Bronchial smooth muscle cell (primary cell): ENCODE results near the gene NXF1. TPM values are rescaled to one million over a fixed set of nuclear protein-coding genes. Genes with fewer than 3 reads are reported as not detected.

Source experiments
- total RNA-seq: library from RNA; depleted of rRNA; stranded (reverse); fragments of >200 nt; gene quantifications from 2 replicates; pipeline ENCODE4 v1.2.1, GENCODE V29; 2014

NXF1 gene
- 15.4 and 21.0 TPM in 2 replicates for total RNA-seq

DNA sequence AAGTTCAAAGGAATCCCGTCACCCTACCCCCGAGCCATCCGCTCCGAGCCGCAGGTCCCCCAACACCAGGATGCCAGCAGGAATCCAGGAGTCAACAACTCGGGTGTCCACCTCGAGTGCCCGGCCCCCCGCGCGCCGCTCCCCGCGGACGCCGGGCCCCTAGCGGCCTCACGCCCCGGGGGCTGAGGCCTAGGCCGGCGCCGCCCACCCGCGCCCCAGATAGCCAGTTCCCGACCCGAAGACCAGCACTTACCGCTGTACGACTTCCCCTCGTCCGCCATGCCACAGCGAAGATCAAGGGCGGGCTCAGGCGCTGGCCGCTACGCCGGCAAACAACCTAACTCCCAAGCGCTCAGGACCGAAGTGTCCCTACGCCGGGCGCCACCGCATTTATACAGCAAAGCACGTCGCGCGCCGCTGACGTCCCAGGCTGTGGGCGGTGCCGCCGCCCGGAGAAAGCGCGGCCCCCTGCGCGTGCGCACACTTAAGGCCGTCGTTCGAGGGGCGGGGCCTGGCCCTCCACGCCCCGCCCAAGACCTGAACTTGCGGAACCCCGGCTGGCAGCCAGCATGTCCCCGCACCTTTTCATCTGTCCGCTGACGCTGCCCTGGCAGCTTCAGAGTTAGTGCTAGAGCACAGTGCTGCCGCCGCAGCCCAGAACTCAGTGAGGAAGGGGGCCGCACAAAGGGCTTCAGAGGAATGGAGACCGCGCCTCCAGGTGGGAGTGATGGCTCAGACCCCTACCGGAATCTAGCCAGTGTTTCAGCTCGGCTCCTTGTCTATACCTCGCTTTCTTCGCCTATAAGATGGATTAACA, at the start of gene NXF1:
Gene NXF1, minus strand, starts transcription at position 365 of the 817 bp plus-strand sequence. Its CDS starts 84 bp downstream, at position 281.

DNA sequence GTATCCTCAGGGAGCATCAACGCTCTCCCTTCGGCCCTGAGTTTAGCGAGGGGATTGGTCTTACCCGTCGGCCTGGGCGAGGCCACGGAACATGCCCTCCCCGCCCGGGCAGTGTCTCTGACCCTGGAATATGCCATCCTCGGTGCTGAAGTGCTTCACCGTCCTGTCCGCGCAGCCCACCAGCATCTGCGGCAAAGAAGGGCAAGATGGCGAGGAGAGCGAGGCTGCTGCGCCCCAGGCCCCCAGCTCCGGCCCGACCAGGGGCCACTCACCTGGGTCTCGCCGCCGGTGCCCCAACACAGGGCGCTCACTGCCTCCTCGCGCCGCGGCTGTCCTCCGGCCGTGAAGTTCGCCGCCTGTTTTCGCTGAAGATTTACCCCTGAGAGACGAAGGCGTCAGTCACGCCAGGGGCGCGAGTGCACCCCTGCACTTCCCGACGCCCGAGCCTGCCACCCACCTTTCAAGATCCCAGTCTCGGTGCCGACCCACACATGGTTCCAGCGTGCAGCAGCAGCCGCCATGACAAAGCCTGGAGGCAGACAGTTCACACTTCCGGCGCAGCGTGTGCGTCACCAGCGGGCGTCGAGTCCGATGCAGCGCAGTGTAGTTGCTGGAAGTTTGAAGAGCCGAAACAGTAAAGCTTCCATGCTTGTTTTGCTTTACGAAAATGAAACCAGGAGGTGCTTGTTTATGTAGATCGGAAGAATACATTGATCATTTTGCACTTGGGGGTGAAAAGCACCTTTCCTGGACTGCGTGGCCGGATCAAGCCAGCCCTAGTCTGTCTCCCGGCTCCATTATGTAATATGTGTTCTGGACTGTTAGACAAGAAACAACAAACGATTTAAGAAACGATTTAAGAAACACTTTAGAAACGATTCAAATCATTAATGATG, 34.1 kb upstream of the NXF1 start, which contains the start of gene WDR74:
Gene WDR74, minus strand, starts transcription at position 541 of the 896 bp plus-strand sequence. Its CDS starts 20 bp downstream, at position 521.

DNA sequence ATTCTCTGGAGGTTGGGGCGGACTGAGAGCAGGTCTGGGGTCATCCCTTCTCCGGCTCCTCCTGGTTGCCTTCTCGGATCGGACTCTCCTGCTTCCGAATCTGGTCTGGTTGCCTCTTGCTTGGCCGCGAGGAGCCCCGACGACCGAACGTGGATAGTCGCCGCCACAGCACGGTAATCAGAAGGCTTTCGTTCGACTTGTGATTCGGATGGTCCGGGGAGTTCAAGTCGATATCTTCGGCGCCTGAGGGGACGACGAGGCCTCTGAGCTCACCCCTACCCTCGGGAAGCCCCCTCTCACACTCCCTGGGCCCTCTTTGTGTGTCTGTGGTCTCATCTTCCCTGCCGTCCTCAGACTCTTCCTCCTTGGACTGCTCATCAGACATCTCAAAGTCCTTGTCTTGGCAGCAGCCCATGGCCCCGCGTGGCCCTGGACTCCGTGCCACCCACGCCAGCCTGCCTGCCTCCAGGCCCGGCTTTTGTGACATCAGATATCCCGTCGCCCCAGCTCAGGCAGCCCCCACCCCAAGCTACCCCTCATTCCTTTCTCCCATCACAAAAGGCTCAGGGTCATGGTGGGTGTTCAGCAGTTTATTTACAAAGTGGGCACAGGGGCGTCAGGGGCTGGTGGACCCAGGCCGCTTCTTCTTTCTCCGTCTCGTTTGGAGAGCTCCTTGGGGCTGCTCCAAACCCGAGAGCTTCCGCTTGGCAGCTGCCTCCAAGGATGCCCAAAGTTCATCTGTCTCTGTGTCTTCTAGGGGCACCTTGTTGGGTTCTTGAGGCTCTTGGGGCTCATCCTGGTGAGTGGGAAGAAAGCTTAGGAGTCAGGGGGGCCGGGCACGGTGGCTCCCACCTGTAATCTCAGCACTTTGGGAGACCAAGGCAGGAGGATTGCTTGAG, 27.3 kb upstream of the NXF1 start, which contains the start of gene TEX54:
Gene TEX54, minus strand, starts transcription at position 506 of the 899 bp plus-strand sequence.

DNA sequence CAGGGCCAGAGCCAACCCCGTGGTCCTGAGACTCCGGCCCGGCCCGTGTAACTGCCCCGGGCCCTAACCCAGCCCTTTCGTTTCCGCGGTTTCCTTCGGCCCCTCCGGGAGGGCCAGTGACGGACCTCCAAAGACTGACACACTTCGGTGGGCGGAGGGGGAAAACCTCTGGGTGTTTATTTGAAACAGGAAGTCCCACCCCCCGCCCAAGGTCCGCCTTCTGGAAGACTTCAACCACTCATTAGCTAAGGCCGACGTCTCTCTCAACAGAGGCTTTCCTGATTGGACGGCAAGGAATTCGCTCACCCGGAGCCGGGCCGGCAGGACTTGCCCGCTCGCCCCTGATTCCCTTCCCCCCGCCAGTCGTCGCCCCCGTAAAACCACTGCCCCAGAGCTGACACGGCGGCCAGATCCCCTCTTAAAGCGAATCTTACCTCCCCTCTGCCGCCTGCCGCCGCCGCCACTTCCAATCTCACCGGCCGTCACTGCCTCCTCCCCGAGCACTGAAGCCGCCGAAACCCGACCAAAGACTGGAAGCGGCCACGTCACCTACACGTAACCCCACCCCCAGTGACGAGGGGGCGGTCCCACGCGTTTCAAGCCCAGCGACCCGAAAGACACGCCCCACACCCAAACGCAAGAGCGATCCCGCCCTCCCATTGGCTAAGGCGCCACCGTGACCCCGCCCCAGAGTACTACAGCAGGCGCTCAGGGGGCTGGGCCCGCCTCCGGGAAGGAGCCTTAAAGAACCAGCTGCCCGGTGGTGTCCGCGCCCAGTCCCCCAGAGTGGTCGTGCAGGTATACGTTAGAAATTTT, 26.5 kb upstream of the NXF1 start, which contains the start of gene STX5:
Gene STX5, minus strand, starts transcription at position 532 of the 816 bp plus-strand sequence. CDS start 808 bp downstream, outside the sequence.

DNA sequence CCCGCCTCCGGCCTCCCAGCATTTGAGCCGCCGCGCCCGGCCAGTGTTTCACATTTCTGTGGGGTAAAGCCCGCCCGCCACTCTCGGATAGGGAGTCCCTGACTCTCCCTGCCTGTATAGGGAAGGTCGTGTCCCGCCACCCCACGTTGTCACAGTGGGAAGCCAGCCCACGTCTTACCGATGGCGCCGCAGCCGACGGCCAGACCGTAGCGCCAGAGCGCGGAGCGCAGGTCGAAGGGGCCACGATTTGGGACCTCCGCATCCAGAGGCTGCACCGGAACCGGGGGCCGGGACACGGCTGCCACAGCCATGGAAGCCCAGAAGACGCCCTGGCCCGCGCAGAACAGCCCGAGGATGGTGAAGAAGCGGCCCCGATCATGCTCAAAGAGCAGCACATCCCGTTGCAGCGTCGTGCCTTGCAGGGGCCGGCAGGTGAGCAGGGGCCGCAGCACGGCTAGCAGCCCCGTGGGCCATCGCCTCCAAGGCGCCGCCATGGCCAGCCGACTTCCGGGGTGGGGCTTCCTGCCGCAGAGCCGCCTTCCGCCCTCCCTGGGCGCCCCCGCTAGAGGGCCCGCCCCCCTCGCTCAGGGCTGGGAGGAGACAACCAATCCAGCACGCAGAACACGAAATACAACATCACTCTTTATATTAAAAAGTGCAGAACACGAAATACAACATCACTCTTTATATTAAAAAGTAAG, 13.6 kb downstream of the NXF1 start, which contains the start of gene TMEM223:
Gene TMEM223, minus strand, starts transcription at position 506 of the 701 bp plus-strand sequence. Its CDS starts 12 bp downstream, at position 494.

DNA sequence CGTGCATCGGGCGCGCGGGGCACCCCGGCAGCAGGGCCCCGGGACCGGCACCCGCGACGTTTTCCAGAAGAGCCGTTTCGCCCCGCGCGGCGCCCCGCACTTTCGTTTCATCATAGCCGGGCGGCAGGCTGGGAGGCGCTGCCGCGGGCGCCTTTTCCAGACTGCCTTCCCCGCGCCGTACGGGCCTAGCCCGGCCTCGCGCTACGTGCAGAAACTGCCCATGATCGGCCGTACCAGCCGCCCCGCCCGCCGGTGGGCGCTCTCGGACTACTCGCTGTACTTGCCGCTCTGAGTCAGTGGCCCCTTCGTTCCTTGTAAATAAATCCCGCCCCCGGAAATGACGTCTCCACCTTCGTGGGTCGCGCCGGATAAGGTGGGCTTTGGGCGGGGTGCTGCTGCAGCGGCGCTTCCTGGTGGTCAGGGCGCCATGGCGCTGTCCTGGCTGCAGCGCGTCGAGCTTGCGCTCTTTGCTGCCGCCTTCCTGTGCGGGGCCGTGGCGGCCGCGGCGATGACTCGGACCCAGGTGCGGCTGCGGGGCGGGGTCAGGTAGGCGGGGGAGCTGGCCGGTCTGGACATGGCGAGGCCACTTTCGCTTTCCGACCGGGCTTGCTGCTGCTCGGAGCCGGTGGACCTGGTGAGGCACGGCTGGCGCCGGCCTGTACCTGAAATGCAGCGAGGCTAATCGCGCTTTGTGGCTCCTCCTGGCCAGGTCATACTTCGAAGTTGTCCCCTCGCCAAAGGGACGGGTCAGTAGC, 18.1 kb downstream of the NXF1 start, which contains the start of gene TMEM179B:
Gene TMEM179B, plus strand, starts transcription at position 398 of the 755 bp plus-strand sequence. Its CDS starts 30 bp downstream, at position 428.

DNA sequence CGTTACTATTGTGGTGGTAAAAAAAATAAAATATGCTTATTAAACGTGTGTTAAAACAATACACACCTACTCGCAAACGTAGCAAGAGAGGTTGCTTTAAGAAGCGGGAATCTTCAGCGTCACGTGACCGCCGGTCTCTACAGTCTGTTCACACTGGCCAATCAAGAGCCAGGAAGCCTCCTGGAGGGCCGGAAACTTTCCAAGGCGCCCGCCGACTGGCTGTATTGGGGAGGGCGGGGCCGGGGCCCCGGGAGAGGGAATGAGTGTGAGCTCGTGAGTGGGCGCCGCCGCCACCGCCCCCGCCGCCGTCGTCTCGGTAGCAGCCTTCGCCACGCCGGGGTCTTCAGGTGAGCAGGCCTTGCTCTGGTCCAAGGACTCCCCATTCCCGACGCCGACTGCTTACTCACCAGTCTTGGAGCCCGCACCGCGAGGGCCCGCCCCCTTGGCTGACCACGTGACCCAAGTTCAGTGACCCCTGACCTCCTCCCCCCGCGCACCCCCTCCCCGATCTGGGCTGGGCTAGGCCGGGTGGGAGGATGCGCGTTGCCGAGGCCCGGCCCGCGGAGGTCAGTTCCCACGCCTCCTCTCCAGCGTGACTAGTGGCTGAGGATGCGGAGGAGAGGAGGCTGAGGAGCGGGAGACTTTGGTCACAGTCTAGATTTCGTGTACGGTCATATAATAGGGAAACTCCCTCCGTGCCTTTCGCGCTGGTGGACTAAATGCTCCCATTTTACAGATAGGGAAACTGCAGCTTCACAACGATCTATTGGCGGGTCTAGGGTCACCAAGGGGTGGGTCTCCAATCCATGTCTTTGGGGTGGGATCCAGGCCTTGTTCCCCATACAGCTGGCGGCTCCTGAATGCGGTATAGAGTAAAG, 33.9 kb downstream of the NXF1 start, which contains the start of gene TAF6L:
Gene TAF6L, plus strand, starts transcription at position 253 of the 878 bp plus-strand sequence. CDS start 4,388 bp downstream, outside the sequence.

DNA sequence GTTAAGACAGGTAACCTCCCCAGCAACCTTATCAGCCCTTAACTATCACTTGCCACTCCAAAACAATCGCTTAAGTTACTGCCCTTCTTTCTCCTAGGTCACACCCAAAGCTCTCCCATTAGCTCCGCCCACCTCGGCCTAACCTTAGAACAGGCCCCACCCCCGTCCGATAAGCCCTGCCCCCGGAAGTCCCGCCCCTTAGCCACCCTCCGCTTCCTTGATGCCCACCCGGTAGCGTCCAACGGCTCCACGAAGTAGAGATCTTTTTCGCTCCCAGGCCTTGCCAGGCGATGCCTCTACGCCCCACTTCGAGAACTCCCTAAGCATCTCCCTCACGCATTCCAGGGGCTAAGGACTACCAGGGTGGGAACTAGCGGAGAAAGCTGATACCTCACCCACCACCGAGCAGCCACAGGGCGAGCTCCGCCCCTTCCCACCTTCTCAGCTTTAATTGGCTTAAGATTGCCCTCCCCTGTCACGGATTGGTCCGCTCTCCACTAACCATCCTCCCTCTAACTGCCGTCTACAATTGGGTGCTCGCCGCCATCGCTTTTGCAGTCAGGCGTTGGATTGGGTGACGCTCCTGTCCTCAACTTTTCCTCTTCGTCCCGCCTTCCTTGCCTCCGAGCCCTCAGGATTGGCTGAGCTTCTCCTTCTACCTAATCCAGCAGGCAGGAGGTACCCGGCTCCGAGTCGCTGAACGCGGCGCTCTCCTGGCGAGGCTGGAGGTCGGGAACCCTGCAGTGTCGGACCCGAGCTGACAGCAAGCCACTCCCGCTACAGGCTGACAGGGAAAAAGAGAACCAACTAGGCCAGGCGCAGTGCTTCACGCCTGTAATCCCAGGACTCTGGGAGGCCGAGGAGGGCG, 51.3 kb downstream of the NXF1 start, which contains the start of gene ZBTB3:
Gene ZBTB3, minus strand, starts transcription at position 425 of the 868 bp plus-strand sequence. CDS start 496 bp downstream, outside the sequence.

Other genes starting within 250 kb of the NXF1 start
- 1,318 and 1,601 TPM in 2 replicates for gene EEF1G, start 231.5 kb downstream of the NXF1 start, total RNA-seq
- gene TUT1, start 213.9 kb downstream of the NXF1 start, total RNA-seq, result 5.6 and 5.8 TPM in 2 replicates
- gene MTA2, start 203.6 kb downstream of the NXF1 start, total RNA-seq, result 88.4 and 96.0 TPM in 2 replicates
- 17.5 and 17.8 TPM in 2 replicates for gene EML3, start 192.7 kb downstream of the NXF1 start, total RNA-seq
- 3.9 and 10.4 TPM in 2 replicates for gene ROM1, start 192.2 kb downstream of the NXF1 start, total RNA-seq
- 16.7 and 22.1 TPM in 2 replicates for gene B3GAT3, start 183.5 kb downstream of the NXF1 start, total RNA-seq
- gene GANAB, start 158.8 kb downstream of the NXF1 start, total RNA-seq, result 218 and 268 TPM in 2 replicates
- 13.4 and 15.6 TPM in 2 replicates for gene INTS5, start 152.1 kb downstream of the NXF1 start, total RNA-seq
- gene C11orf98, start 140.2 kb downstream of the NXF1 start, total RNA-seq, result 21.0 and 29.3 TPM in 2 replicates
- gene CSKMT, start 140.1 kb downstream of the NXF1 start, total RNA-seq, result 8.7 and 9.6 TPM in 2 replicates
- 10.4 and 13.1 TPM in 2 replicates for gene UQCC3, start 133.8 kb downstream of the NXF1 start, total RNA-seq
- 2.7 TPM in 2 replicates for gene LBHD1, start 133.2 kb downstream of the NXF1 start, total RNA-seq
- gene UBXN1, start 126.4 kb downstream of the NXF1 start, total RNA-seq, result 201 and 302 TPM in 2 replicates
- gene LRRN4CL, start 115.9 kb downstream of the NXF1 start, total RNA-seq, result 29.8 and 36.9 TPM in 2 replicates
- gene BSCL2, start 98.0 kb downstream of the NXF1 start, total RNA-seq, result 43.8 and 52.2 TPM in 2 replicates
- not detected in 2 replicates for gene GNG3, start 97.8 kb downstream of the NXF1 start, total RNA-seq
- gene HNRNPUL2, start 78.0 kb downstream of the NXF1 start, total RNA-seq, result 10.8 and 13.2 TPM in 2 replicates
- 30.4 and 36.1 TPM in 2 replicates for gene TTC9C, start 77.0 kb downstream of the NXF1 start, total RNA-seq
- 9.5 and 12.5 TPM in 2 replicates for gene ZBTB3, start 51.3 kb downstream of the NXF1 start, total RNA-seq
- 77.7 and 93.2 TPM in 2 replicates for gene POLR2G, start 43.9 kb downstream of the NXF1 start, total RNA-seq
- 22.2 and 28.9 TPM in 2 replicates for gene TAF6L, start 34.0 kb downstream of the NXF1 start, total RNA-seq
- gene TMEM179B, start 18.0 kb downstream of the NXF1 start, total RNA-seq, result 19.1 and 23.2 TPM in 2 replicates
- gene TMEM223, start 13.4 kb downstream of the NXF1 start, total RNA-seq, result 10.7 and 10.9 TPM in 2 replicates
- gene STX5, start 26.6 kb upstream of the NXF1 start, total RNA-seq, result 42.6 and 50.5 TPM in 2 replicates
- gene TEX54, start 27.4 kb upstream of the NXF1 start, total RNA-seq, result not detected in 2 replicates
- 54.7 and 67.1 TPM in 2 replicates for gene WDR74, start 34.1 kb upstream of the NXF1 start, total RNA-seq
- 174 and 240 TPM in 2 replicates for gene SLC3A2, start 75.5 kb upstream of the NXF1 start, total RNA-seq
- 0.09 TPM in 1 of 2 replicates, not detected in the other for gene CHRM1, start 115.9 kb upstream of the NXF1 start, total RNA-seq
- not detected in 2 replicates for gene SLC22A6, start 179.5 kb upstream of the NXF1 start, total RNA-seq
- under 0.01 TPM in 1 of 2 replicates, not detected in the other for gene SLC22A8, start 210.4 kb upstream of the NXF1 start, total RNA-seq